Activated naive CD8-positive, alpha-beta T cell treated with anti-CD3 and anti-CD28 coated beads, Interleukin-2, amount 50 U/mL, for 24 hours (primary cell): Measurements from ENCODE around the gene KDF1.

Source experiments
- ATAC-seq: fragments of 150-1000 bp; cut with Tn5 transposase; one replicate; pipeline ENCODE4 v1.10.0; 2021
- DNase-seq: peaks from one replicate; pipeline ENCODE4 v3.0.0; 2021
- H3K27ac Mint-ChIP-seq: one replicate; pipeline ENCODE4 v1.8.0; 2021; ENCODE audit warnings: mild to moderate bottlenecking, mixed read lengths
- H3K27me3 Mint-ChIP-seq: one replicate; pipeline ENCODE4 v1.8.0; 2021; ENCODE audit warnings: mixed read lengths
- H3K36me3 Mint-ChIP-seq: one replicate; pipeline ENCODE4 v1.8.0; 2021; ENCODE audit warnings: low read depth, mixed read lengths
- H3K4me1 Mint-ChIP-seq: one replicate; pipeline ENCODE4 v1.8.0; 2021; ENCODE audit warnings: mixed read lengths
- H3K4me3 Mint-ChIP-seq: one replicate; pipeline ENCODE4 v1.8.0; 2021; ENCODE audit warnings: mild to moderate bottlenecking, moderate library complexity, mixed read lengths
- H3K9me3 Mint-ChIP-seq: one replicate; pipeline ENCODE4 v1.8.0; 2021; ENCODE audit warnings: mixed read lengths

Gene KDF1

DNA sequence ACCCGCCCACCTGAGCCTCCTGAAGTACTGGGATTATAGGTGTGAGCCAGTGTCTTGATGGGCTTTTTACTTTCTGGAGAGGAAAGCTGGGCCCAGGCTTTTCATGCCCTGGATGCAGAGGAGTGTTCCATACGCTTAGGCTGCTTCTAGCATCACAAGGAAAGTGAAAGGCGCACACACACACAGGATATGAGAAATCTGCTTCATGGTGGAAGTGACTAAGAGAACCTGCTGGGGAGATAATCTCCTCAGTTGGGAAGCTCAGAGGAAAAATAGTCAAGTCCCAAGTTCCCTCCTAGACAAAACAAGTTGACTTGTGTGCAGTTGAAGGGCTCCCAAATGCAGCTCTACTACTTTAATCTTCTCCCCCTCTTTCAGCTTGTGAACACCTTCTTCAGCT, 36.6 kb downstream of the KDF1 start:
- Mint-ChIP-seq H3K27me3 (no peaks in the 10 kb centered on the region), H3K9me3 (no peaks in the 10 kb centered on the region), H3K36me3 (peaks cover 56% of the 10 kb centered on the region), H3K4me1 (peaks cover 43% of the 10 kb centered on the region), H3K4me3 (peak overlapping the region; percentile 94), H3K27ac (peak overlapping the region; percentile 97)
- ATAC-seq, result no peak
- no peak for DNase-seq

- H3K27me3 Mint-ChIP-seq, result no peaks in the 10 kb centered on the region
- DNase-seq (no peak), ATAC-seq (no peak)
- peak overlapping the region; percentile 97 for H3K27ac Mint-ChIP-seq
- H3K36me3 Mint-ChIP-seq, result peaks cover 48% of the 10 kb centered on the region
- H3K4me1 Mint-ChIP-seq, result peaks cover 43% of the 10 kb centered on the region
- H3K9me3 Mint-ChIP-seq, result no peaks in the 10 kb centered on the region
- H3K4me3 Mint-ChIP-seq, result peak overlapping the region; percentile 94
These were observed 37.4 kb downstream of the KDF1 start for GRCh38 chr1:26922901-26923300.

DNA sequence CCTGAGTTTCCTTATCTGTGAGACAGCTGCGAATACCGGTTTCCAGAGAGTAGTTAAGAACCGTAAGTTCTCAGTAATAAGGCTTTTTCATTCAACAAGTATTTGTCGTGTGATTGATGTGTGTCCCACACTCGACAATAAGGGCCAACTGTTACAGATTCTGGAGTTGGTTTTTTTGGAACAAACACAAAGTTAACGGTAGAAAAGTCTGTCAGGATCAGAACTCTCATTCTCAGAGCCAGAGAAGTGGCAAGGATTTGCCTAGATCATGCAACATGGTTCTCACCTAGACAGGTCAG, 37.9 kb downstream of the KDF1 start:
- Mint-ChIP-seq H3K9me3 (no peaks in the 10 kb centered on the region), H3K4me1 (peaks cover 43% of the 10 kb centered on the region), H3K4me3 (peak overlapping the region; percentile 94), H3K27ac (peak overlapping the region; percentile 97), H3K27me3 (no peaks in the 10 kb centered on the region), H3K36me3 (peaks cover 43% of the 10 kb centered on the region)
- DNase-seq (no peak), ATAC-seq (no peak)

DNA sequence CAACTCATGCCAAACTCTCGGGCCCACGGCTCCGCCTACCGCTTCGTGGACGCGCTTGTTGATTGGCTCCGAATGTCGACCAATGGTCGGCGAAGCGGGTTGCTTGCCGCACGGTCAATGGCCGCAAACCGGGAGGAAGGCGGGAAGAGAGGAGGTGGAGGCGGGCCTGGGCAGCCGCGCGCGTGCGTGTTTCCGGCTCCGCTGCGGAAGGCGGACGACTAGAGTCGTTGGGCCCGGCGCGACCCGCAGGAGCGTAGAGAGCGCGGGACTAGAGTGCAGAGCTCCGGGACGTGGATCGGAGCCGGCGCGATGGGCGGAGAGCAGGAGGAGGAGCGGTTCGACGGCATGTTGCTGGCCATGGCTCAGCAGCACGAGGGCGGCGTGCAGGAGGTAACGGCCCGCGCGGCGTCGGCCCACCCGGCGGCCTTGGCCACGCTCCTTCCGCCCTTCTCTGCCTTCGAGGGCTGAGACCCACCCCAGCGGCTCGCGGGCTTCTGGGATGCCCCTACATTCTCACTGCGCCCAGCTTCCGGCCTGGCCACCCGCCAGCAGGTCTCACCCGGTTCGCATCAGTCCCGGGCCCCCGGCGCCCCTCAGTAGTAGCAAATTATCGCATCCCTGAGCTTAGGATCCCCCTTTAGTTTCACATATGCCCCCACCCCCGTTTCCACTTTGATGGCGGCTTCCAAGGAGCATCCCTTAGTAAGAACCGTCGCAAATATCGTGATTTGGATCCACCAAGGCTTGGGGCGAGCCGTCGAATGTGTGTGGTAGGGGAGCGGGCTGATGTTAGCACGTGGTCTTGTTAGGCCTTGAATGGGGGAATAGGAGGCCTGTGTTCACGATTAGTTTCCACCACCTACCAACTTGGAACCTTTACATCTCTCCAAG, 38.5 kb downstream of the KDF1 start, which contains the start of gene NUDC:
NUDC (plus strand) TSS at position 204 of the 891 bp plus-strand sequence; CDS start at position 310, 106 bp downstream.
- Mint-ChIP-seq H3K27me3 (no peaks in the 10 kb centered on the region), H3K4me3 (peak within 1 kb of the TSS; percentile 94), H3K27ac (peak within 1 kb of the TSS; percentile 97), H3K36me3 (peaks cover 39% of the 10 kb centered on the region), H3K9me3 (no peaks in the 10 kb centered on the region), H3K4me1 (peaks cover 40% of the 10 kb centered on the region)
- ATAC-seq (peak; percentile 94), DNase-seq (peak; percentile 94)

GRCh38 chr1:26921126-26921539, 39.1 kb downstream of the KDF1 start:
- DNase-seq, result no peak
- H3K27ac Mint-ChIP-seq, result peak overlapping the region; percentile 97
- no peaks in the 10 kb centered on the region for H3K27me3 Mint-ChIP-seq
- peak; percentile 76 for ATAC-seq
- no peaks in the 10 kb centered on the region for H3K9me3 Mint-ChIP-seq
- peaks cover 33% of the 10 kb centered on the region for H3K36me3 Mint-ChIP-seq
- peaks cover 37% of the 10 kb centered on the region for H3K4me1 Mint-ChIP-seq
- H3K4me3 Mint-ChIP-seq, result peak overlapping the region; percentile 94

DNA sequence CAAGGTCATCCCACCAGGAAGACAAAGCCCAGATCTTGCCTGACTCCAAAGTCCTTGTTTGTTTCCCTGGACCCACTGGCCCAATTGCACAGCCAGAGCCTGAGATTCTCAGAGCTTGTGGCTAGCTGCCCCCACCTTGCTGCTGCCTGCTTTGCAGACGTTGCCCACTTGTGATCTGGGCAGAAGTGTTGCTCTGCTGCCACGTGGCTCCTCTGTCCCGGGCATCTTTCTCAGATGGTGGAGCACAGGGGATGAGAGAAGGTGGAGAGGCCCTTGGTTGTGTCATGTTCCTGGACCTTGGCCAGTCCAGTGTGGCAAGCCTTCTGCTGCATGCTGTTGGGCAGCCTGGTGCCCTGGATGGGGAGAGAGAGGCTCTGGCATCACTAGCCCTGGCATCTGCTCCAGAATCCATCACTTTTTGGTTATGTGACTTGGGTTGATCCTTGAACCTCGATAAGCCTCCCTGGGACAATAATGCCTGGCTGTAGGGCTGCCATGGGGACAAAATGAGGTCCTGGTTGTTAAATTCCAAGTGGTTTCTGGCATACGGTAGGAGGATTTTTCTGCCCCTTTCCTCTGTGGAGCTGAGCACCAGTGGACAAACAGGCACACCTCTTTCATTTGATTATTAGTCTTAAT, 44.9 kb downstream of the KDF1 start:
- H3K36me3 Mint-ChIP-seq, result no peaks in the 10 kb centered on the region
- no peaks in the 10 kb centered on the region for H3K9me3 Mint-ChIP-seq
- H3K4me3 Mint-ChIP-seq, result no peak overlapping the region
- no peak for ATAC-seq
- no peak for DNase-seq
- no peaks in the 10 kb centered on the region for H3K27me3 Mint-ChIP-seq
- H3K27ac Mint-ChIP-seq, result no peak overlapping the region
- peaks cover 1% of the 10 kb centered on the region for H3K4me1 Mint-ChIP-seq

DNA sequence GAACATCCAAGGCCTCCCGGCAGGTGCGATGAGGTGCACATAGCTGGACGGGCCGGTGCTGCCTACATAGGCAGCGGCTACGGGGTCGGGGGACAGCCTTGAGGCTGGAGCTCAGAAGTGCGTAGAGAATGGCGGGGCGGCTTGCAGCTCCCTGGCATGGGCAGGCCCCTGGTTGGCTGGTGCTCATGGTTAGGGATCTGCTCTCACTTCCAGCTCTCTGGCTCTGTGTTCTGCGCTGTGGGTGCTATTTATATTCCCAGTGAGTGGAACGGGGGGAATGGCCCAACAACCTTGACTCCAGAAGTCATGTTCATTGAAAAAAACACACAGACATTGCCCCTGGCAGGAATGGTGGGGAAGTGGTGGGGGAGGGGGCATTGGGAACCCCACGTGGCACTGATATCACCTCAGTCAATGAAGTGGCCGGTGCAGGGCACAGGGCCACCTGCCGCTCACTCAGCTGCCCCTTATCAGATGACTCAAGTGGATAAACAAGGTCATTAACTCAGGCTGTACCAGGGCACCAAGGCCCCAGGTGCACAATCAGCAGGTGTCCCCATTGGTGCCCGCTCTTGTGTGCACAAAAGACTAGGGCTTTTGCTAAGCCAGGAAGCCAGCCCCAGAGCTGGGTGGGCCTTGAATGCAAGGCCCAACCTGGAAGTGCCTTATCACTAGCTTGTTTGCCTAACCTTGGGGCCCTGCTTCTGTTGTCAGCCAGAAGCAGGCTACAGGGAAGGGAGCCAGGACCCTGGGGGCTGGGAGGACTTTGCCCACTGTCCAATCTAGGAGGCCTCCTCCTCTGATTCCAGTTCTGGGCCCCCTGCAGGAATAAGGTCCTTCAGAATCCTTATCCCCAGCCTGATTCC, 46.3 kb downstream of the KDF1 start, which contains the start of gene NR0B2:
NR0B2 (minus strand) TSS at position 222 of the 866 bp plus-strand sequence; CDS start at position 187, 35 bp downstream.
- Mint-ChIP-seq H3K36me3 (no peaks in the 10 kb centered on the region), H3K4me1 (no peaks in the 10 kb centered on the region), H3K9me3 (no peaks in the 10 kb centered on the region), H3K27me3 (no peaks in the 10 kb centered on the region), H3K4me3 (no peak within 1 kb of the TSS), H3K27ac (no peak within 1 kb of the TSS)
- DNase-seq (no peak), ATAC-seq (no peak)

DNA sequence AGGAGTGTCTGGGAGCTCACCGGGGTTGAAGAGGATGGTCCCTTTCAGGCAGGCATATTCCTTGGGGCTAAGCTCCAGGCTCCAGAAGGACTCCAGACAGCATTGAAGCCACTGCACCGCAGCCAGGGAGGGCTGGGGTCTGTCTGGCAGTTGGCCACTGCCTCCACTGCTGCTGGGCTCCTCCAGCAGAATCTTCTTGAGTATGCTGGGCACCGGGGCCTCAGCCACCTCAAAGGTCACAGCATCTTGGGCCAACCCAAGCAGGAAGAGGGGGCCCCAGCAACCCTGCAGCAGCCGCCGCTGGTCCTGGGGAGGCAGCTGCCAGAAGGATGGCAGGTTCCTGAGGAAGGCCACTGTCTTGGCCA, 46.9 kb downstream of the KDF1 start:
- H3K27me3 Mint-ChIP-seq, result no peaks in the 10 kb centered on the region
- H3K4me1 Mint-ChIP-seq, result no peaks in the 10 kb centered on the region
- H3K27ac Mint-ChIP-seq, result no peak overlapping the region
- DNase-seq (no peak), ATAC-seq (no peak)
- H3K36me3 Mint-ChIP-seq, result no peaks in the 10 kb centered on the region
- H3K9me3 Mint-ChIP-seq, result no peaks in the 10 kb centered on the region
- no peak overlapping the region for H3K4me3 Mint-ChIP-seq

DNA sequence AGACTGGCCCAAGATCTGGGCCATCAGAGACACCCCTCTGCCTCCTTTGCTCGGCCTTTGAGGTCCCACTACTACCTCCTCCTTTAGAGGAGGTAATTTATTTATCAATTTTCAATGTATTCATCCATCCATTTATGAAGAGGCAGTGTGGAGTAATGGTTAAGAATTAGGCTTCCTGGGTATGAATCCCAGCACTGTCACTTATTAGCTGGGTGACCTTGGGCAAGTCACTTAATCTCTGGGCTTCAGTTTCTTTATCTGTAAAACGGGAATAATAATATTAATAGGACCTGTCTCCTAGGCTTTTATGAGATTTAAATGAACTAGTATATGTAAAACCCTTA, 48.1 kb downstream of the KDF1 start:
- Mint-ChIP-seq H3K4me3 (no peak overlapping the region), H3K36me3 (no peaks in the 10 kb centered on the region), H3K4me1 (no peaks in the 10 kb centered on the region), H3K27me3 (no peaks in the 10 kb centered on the region), H3K27ac (no peak overlapping the region), H3K9me3 (no peaks in the 10 kb centered on the region)
- ATAC-seq (no peak), DNase-seq (no peak)

DNA sequence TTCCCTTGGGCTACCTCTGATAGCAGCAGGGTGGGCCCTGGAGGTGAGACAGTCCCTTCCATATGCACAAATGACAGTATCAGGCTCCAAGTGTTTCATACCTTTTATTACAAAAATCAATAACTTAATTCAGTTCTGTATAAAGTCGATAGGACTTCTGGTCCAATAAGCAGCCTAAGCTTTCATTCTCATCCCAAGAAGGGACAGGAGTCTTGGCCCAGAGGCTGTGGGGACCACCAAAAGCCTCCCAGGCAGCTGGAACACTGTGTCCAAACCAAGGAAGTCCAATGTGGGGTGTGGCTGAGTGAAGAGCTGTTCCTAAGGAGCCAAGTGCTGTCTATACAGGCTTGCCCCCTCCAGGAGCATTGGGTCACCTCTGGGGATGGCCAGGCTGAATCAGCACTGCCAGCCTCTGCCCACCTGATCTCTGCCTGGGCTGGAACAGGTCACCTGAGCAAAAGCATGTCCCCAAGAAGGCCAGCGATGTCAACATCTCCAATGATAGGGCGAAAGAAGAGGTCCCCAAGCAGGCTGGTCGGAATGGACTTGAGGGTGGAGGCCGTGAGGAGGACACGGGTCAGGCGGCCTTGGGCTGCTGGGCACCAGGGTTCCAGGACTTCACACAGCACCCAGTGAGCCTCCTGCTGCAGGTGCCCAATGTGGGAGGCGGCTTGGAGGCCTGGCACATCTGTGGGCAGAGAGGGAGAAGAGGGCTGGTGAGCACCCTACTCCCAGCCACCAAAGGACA, 48.7 kb downstream of the KDF1 start:
- Mint-ChIP-seq H3K4me1 (no peaks in the 10 kb centered on the region), H3K27me3 (no peaks in the 10 kb centered on the region), H3K36me3 (no peaks in the 10 kb centered on the region), H3K9me3 (no peaks in the 10 kb centered on the region), H3K27ac (no peak overlapping the region), H3K4me3 (no peak overlapping the region)
- no peak for ATAC-seq
- no peak for DNase-seq

- Mint-ChIP-seq H3K4me1 (no peaks in the 10 kb centered on the region), H3K27ac (no peak overlapping the region), H3K27me3 (no peaks in the 10 kb centered on the region), H3K4me3 (no peak overlapping the region), H3K9me3 (no peaks in the 10 kb centered on the region), H3K36me3 (no peaks in the 10 kb centered on the region)
- no peak for ATAC-seq
- DNase-seq, result no peak
These were observed 49.7 kb downstream of the KDF1 start for GRCh38 chr1:26910343-26911160.

DNA sequence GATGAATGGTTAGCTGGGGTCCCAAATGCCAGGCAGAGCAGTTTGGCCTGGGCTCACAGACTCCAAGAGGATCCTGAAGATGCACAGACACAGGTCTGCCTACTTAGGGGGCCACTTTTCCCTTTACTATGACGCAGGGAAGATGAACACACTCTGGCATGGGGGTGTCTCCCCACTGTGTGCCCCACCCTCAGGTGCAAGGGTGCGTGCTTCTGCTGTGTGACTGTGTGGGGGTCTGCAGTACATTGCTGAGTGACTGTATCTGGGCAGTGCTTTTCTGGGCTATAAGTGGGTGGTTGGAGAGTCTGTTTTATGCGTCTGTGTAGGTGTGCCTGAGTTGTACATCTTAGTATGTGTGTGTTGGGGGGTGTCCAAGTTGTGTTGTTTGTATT, 50.3 kb downstream of the KDF1 start:
- no peak overlapping the region for H3K4me3 Mint-ChIP-seq
- no peak for ATAC-seq
- H3K9me3 Mint-ChIP-seq, result no peaks in the 10 kb centered on the region

GRCh38 chr1:26907071-26907917, 53.0 kb downstream of the KDF1 start:
- H3K27me3 Mint-ChIP-seq, result no peaks in the 10 kb centered on the region
- no peaks in the 10 kb centered on the region for H3K9me3 Mint-ChIP-seq
- no peak overlapping the region for H3K4me3 Mint-ChIP-seq
- no peaks in the 10 kb centered on the region for H3K4me1 Mint-ChIP-seq
- DNase-seq, result no peak
- no peak for ATAC-seq
- no peaks in the 10 kb centered on the region for H3K36me3 Mint-ChIP-seq
- no peak overlapping the region for H3K27ac Mint-ChIP-seq

More for the DNA sequence above, 50.3 kb downstream of the KDF1 start:
- H3K4me1 Mint-ChIP-seq, result no peaks in the 10 kb centered on the region
- DNase-seq, result no peak
- H3K36me3 Mint-ChIP-seq, result no peaks in the 10 kb centered on the region
- no peaks in the 10 kb centered on the region for H3K27me3 Mint-ChIP-seq
- H3K27ac Mint-ChIP-seq, result no peak overlapping the region
